Skeletal muscle satellite cell (primary cell): Measurements from ENCODE around the gene MMP13. TPM values are rescaled to one million over a fixed set of nuclear protein-coding genes. Genes with fewer than 3 reads are reported as not detected.
"Not testable (repeated sequence)": the region's sequence is repeated elsewhere in the genome, so short reads cannot be mapped to it uniquely, and the experiment has no call there.

Experiments
- H3K27me3 ChIP-seq: 2 replicates; pipeline ENCODE4 v1.7.0; 2013; ENCODE audit warnings: low read length; ENCODE audit not compliant: control insufficient read depth, insufficient read depth
- H3K36me3 ChIP-seq: 2 replicates; pipeline ENCODE4 v1.7.0; 2013; ENCODE audit warnings: mild to moderate bottlenecking, control low read depth, low read length; ENCODE audit not compliant: insufficient read depth
- H3K4me1 ChIP-seq: 2 replicates; pipeline ENCODE4 v1.7.0; 2013; ENCODE audit warnings: low read length; ENCODE audit not compliant: control insufficient read depth, insufficient read depth
- H3K4me2 ChIP-seq: 2 replicates; pipeline ENCODE4 v1.7.0; 2013; ENCODE audit warnings: mild to moderate bottlenecking, low read length
- H3K4me3 ChIP-seq: 2 replicates; pipeline ENCODE4 v1.7.0; 2013; ENCODE audit warnings: low read length
- H3K9ac ChIP-seq: 2 replicates; pipeline ENCODE4 v1.7.0; 2013; ENCODE audit warnings: mild to moderate bottlenecking, low read depth, low read length, moderate library complexity
- H3K9me3 ChIP-seq: replicated peaks from 2 replicates; pipeline ENCODE4 v1.7.0; 2013; ENCODE audit warnings: mild to moderate bottlenecking, control low read depth, low read length
- total RNA-seq: library from RNA; depleted of rRNA; stranded (reverse); fragments of >200 nt; gene quantifications from 2 replicates; pipeline ENCODE4 v1.2.3, GENCODE V29; 2012; rRNA removed

The MMP13 gene
- total RNA-seq = not detected in 2 replicates

DNA sequence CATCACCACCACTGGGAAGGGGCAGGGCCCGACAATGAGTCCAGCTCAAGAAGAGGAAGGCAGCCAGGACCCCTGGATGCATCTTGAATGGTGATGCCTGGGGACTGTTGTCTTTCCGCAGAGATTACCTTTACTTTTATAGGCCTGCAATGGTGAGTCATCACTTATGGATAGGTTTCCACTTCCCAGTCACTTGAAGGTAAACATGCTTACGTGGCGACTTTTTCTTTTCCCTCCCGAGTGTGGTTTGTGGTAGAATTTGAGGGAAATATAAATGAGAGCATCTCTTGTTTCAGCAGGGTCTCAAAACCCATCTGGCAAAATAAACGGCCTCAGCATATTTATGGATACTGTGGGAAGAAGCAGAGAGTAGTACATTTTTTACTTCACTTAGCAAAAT, at the start of gene MMP13:
Gene MMP13 (minus strand): TSS at position 109 of the 400 bp plus-strand sequence. CDS start 27 bp downstream, at position 82.
- H3K4me2 ChIP-seq = no peak within 1 kb of the TSS
- H3K36me3 ChIP-seq = no peaks in the 10 kb centered on the region
- H3K9ac ChIP-seq = no peak within 1 kb of the TSS
- no peaks in the 10 kb centered on the region for H3K27me3 ChIP-seq
- no peaks in the 10 kb centered on the region for H3K9me3 ChIP-seq
- no peak within 1 kb of the TSS for H3K4me3 ChIP-seq
- peaks cover 9% of the 10 kb centered on the region for H3K4me1 ChIP-seq

DNA sequence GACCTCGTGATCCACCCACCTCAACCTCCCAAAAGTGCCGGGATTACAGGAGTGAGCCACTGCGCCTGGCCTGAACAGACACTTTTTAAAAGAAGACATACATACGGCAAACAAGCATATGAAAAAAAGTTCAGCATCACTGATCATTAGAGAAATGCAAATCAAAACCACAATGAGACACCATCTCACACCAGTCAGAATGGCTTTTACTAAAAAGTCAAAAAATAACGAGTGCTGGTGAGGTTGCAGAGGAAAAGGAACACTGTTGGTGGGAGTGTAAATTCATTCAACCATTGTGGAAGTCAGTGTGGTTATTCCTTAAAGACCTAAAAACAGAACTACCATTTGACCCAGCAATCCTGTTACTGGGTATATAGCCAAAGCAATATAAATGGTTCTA, 48.7 kb upstream of the MMP13 start:
- not testable (repeated sequence) for H3K4me3 ChIP-seq, H3K4me1 ChIP-seq, H3K9me3 ChIP-seq, H3K27me3 ChIP-seq, H3K4me2 ChIP-seq, H3K9ac ChIP-seq, H3K36me3 ChIP-seq

DNA sequence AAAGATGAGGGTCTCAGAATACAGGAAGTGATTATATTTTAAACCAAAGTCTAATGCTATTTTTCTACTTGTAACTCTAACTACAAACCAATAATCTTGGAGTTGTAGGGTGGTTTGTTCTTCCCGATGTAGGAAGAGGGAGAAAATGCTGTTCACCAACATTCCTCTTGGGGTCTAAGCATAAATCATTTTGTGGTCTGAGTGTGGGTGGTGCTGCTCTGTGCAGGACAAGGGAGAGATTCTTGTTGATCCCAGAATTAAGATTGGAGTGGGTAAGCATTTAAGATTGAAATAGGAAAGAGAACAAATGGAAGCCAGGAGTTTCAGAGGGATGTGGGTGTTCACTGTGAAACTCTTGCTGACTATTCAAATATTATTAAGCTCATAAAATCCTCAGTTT, 38.6 kb upstream of the MMP13 start:
- Histone ChIP-seq H3K4me1 (peaks cover 47% of the 10 kb centered on the region), H3K36me3 (no peaks in the 10 kb centered on the region), H3K27me3 (no peaks in the 10 kb centered on the region), H3K9me3 (no peaks in the 10 kb centered on the region), H3K4me2 (no peak overlapping the region), H3K4me3 (no peak overlapping the region), H3K9ac (no peak overlapping the region)

DNA sequence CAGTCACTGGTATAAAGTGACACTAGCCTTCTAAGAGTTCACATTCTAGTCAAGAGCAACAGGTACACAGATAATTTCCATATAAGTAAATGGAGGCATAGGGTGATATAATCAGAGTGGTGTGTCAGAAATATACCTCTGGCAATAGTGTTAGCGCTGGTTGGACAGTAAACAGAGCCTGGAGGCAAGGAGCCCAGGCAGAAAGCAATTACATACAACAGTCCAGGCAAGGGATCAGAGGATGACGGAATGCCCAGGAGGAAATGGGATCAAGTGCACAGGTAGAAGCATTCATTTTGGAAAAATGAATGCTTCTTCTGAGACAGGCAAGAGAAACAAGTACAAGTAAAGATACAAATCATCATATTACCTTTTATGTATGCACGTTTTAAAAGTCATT, 36.2 kb upstream of the MMP13 start:
- H3K9me3 ChIP-seq = no peaks in the 10 kb centered on the region
- no peak overlapping the region for H3K4me2 ChIP-seq
- peaks cover 47% of the 10 kb centered on the region for H3K4me1 ChIP-seq
- H3K4me3 ChIP-seq = no peak overlapping the region
- H3K36me3 ChIP-seq = no peaks in the 10 kb centered on the region
- no peak overlapping the region for H3K9ac ChIP-seq
- no peaks in the 10 kb centered on the region for H3K27me3 ChIP-seq

DNA sequence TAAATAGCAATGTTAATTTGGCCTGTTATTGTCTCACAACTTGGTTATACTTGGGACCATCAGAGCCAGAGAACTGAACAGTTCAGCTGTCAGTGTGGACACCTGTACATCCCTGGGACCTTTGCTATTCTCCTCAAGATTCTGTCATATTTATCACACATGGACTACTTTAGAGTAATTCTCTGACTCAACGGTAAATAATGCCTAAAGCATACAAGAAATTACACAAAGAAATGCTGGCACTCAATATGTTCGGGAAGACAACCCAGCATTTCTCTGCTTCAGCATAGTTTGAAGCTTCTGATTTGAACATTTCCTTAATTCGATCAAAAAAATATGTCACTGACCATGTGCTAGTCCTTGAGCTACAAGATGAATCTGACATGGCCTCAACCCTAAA, 34.6 kb upstream of the MMP13 start:
- no peak overlapping the region for H3K4me3 ChIP-seq
- H3K9ac ChIP-seq = no peak overlapping the region
- peaks cover 35% of the 10 kb centered on the region for H3K4me1 ChIP-seq
- H3K36me3 ChIP-seq = no peaks in the 10 kb centered on the region
- no peaks in the 10 kb centered on the region for H3K9me3 ChIP-seq
- H3K27me3 ChIP-seq = no peaks in the 10 kb centered on the region
- no peak overlapping the region for H3K4me2 ChIP-seq

DNA sequence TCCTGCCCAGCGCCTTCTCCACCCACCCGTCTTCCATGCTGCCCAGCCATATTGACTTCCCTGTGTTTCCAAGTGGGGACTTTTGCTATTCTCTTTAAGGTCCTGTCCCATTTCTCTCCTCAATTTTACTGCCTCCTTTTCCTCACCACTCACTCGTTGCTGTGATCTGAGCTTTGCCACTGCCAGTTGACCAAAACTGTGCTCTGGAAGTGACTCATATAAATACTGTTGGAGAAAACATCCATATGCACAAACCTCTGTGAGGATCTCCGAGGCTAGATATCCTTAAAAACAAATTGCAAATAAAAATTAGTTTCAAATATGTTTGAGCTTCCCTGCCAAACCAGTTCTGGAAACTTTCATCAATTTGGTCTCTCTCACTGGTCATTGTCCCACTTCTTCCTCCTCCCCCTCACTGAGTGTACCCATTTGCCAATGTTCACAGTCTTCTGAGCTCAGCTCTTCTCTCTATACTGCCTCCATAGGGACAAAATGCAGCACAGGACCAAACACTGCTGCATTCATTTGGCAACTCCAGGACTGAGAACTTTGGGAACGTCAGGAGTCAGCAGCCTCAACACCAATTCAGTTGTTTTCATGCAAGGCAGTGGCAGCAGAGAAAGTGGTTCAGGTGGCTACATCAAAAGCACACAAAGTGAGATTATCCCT, 34.0 kb upstream of the MMP13 start:
- no peak overlapping the region for H3K4me3 ChIP-seq
- no peak overlapping the region for H3K9ac ChIP-seq
- H3K36me3 ChIP-seq = no peaks in the 10 kb centered on the region
- peaks cover 32% of the 10 kb centered on the region for H3K4me1 ChIP-seq
- no peaks in the 10 kb centered on the region for H3K9me3 ChIP-seq
- H3K27me3 ChIP-seq = no peaks in the 10 kb centered on the region
- H3K4me2 ChIP-seq = no peak overlapping the region

DNA sequence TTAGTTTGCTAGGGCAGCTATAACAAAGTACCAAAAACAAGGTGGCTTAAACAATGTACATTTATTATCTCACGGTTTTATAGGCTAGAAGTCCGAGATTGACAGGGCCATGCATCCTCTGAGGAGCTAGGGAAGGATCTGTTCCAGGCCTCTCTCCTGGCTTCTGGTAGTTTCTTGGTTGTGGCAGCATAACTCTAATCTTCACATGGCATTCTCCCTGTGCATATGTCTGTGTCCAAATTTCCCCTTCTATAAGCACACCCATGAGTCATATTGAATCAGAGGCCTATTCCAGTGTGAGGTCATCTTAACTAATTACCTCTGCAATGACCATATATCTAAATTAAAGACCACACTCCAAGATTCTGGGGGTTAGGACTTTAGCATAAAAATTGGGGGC, 31.3 kb upstream of the MMP13 start:
- Histone ChIP-seq H3K4me3 (no peak overlapping the region), H3K9me3 (no peaks in the 10 kb centered on the region), H3K4me2 (no peak overlapping the region), H3K4me1 (peaks cover 29% of the 10 kb centered on the region), H3K36me3 (no peaks in the 10 kb centered on the region), H3K9ac (no peak overlapping the region), H3K27me3 (no peaks in the 10 kb centered on the region)

DNA sequence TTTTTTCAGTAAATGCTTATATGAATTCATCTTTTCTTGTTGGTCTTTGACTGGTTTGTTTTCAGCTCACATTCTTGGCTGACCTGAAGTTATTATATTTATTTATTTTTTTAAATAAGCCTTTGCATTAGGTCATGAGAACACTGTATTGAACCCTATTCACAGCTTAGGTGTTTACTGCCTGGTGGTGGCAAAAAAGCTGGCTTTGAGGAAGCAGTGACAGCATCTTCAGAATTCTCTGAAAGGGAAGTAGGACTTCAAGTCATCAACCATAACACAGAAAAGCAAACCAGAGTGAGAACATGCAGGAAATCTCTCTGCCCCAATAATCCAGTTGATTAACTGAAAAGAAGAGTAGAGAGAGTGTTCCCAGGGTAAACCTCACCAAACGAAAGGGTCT, 30.3 kb upstream of the MMP13 start:
- Histone ChIP-seq H3K9me3 (no peaks in the 10 kb centered on the region), H3K27me3 (no peaks in the 10 kb centered on the region), H3K36me3 (no peaks in the 10 kb centered on the region), H3K4me3 (no peak overlapping the region), H3K4me1 (peaks cover 29% of the 10 kb centered on the region), H3K9ac (no peak overlapping the region), H3K4me2 (no peak overlapping the region)

DNA sequence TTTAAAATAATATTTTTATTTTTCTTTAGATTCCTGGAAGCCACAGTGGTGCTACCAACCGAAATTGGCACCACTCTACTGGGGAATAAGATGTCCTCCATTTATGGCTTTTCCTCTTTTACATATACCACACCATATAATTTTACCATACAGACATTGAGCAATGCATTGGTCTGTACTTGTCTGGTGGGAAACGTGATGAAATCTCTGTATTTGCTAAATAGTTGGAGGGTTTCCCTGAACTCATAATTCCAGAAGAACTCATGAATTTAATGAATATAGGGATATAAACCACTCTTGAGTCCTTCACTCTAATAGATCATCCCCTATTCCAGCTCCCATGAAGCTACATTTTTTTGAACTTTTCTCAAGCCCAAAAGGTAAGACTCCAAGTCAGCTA, 28.0 kb upstream of the MMP13 start:
- Histone ChIP-seq H3K36me3 (no peaks in the 10 kb centered on the region), H3K4me3 (no peak overlapping the region), H3K4me1 (peaks cover 14% of the 10 kb centered on the region), H3K9ac (no peak overlapping the region), H3K9me3 (no peaks in the 10 kb centered on the region), H3K4me2 (no peak overlapping the region), H3K27me3 (no peaks in the 10 kb centered on the region)

DNA sequence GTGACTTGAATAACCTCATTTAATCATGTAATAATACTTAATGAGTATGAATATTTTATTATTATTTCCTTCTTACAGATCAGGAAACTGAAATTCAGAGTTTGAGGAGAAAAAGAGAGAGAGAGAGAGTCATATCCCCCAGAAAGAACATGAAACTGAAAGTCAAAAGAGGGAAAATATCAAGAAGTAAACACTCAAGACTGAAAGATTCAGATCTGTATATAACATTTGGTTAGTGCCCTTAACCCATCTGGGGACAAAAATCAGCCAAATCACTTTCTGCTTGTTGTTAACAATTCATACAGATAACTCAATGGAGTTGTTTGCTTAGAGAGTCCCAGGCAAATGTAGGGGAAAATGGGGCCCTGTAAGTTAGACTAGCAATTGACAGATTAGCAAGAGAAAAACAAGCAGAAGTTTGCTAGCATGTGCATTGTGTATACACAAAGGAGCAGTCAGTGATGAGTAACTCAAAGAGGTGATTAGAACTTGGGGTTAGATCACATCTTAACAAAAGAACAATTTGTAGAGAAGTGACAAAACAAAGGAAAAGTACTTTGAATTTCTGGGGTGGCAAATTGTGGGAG, 25.9 kb upstream of the MMP13 start:
- Histone ChIP-seq H3K9ac (no peak overlapping the region), H3K4me1 (peaks cover 7% of the 10 kb centered on the region), H3K36me3 (no peaks in the 10 kb centered on the region), H3K4me2 (no peak overlapping the region), H3K9me3 (no peaks in the 10 kb centered on the region), H3K4me3 (no peak overlapping the region), H3K27me3 (no peaks in the 10 kb centered on the region)

DNA sequence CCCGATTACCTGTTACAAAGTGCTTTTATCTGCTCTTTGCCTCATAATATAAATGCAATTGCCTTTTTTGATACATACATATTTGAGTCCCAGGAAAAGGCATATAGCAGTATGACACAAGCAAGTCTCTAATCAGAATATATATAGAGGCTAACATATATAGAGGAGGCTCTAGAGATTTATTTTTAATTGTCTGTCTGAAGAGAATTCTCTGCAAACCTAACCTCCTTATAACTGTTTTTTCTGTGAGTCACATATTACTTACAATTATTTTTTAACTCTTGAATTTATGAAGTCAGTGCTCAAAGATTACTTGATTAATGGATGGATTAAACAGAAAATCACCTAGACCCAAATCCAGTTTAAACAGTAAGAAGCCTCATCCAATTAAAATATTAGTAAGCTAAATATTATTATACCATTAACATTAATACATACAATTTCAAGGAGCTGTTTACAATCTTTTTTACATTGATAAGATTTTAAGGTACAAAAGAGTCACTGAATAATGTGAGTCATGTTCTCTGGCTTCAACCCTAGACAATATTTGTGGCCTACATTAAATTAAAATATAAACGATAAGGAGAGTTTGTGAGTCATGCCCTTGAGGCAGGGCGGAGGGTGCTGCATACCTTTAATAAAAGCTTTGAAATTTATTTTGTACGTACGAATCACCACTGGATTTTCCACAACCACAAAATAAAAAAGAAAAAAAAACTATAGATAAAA, 19.2 kb upstream of the MMP13 start:
- Histone ChIP-seq H3K4me2 (peak overlapping the region; percentile 63), H3K27me3 (no peaks in the 10 kb centered on the region), H3K4me3 (no peak overlapping the region), H3K4me1 (peaks cover 19% of the 10 kb centered on the region), H3K9ac (no peak overlapping the region), H3K9me3 (no peaks in the 10 kb centered on the region), H3K36me3 (no peaks in the 10 kb centered on the region)

DNA sequence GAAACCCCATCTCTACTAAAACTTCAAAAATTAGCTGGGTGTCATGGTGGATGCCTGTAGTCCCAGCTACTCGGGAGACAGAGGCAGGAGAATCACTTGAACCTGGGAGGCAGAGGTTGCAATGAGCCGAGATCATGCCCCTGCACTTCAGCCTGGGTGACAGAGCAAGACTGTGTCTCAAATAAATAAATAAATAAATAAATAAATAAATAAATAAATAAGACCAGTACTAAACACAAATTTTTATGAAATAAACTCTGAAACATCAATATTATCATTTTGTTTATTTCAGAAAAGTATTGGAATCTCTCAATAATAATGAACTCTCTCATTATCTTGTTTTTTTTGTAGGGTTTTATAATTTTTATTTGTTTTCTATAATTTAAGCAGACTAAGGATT, 18.2 kb upstream of the MMP13 start:
- not testable (repeated sequence) for H3K27me3 ChIP-seq, H3K36me3 ChIP-seq, H3K4me3 ChIP-seq, H3K9ac ChIP-seq, H3K4me2 ChIP-seq, H3K9me3 ChIP-seq
- peaks cover 19% of the 10 kb centered on the region for H3K4me1 ChIP-seq
